ENCODE results near the gene AP1S1. TPM values are rescaled to one million over a fixed set of nuclear protein-coding genes. Genes with fewer than 3 reads are reported as not detected.

The AP1S1 gene
- total and polyA plus RNA-seq, 2 of the 13 experiments (the other 11 are each of a cell fraction or from before 2014, with no cell fraction given): 57.5 to 68.1 TPM

GRCh38 chr7:101200862-101201599 lies 46.8 kb downstream of the AP1S1 start, which contains the start of gene MOGAT3 (continued):
- TF ChIP-seq ARID4A (CRISPR knock-in tag; IDR thresholded peaks at IDR 0.05; ENCODE audit: borderline replicate concordance) (peak; percentile 69), ZNF580 (CRISPR knock-in tag; IDR thresholded peaks at IDR 0.05; ENCODE audit: borderline replicate concordance, low read depth) (0 out of 2 replicates have a peak, but pooled peaks have one; percentile 27), FOXA1 (IDR thresholded peaks at IDR 0.05) (no peak), FOXA1 (CRISPR knock-in tag; IDR thresholded peaks at IDR 0.05) (peak; percentile 51), AHDC1 (CRISPR knock-in tag; IDR thresholded peaks at IDR 0.05; ENCODE audit: borderline replicate concordance) (peak; percentile 81; the same call in 1 of the 2 replicates), CBX1 (IDR thresholded peaks at IDR 0.05; ENCODE audit: low read depth) (peak; percentile 43), SRSF1 (optimal IDR thresholded peaks at IDR 0.05; ENCODE audit: low read depth, low read length) (peak; percentile 45), HHEX (CRISPR knock-in tag; IDR thresholded peaks at IDR 0.05) (peak; percentile 61; the same call in 1 of the 2 replicates), HOXA5 (CRISPR knock-in tag; IDR thresholded peaks at IDR 0.05) (peak; percentile 20; the same call in 1 of the 2 replicates), BRCA1 (CRISPR knock-in tag; IDR thresholded peaks at IDR 0.05) (no peak; the same call in 1 of the 2 replicates), KDM5A (IDR thresholded peaks at IDR 0.05; ENCODE audit: borderline replicate concordance, low read length) (peak; percentile 74; the same call in 1 of the 2 replicates), GMEB1 (CRISPR knock-in tag; IDR thresholded peaks at IDR 0.05; ENCODE audit: borderline replicate concordance) (peak; percentile 33; the same call in 1 of the 2 replicates), MLX (CRISPR knock-in tag; IDR thresholded peaks at IDR 0.05) (peak; percentile 62)

Data from HepG2 (cell line).